OCI-LY7 (cell line): ENCODE results near the gene SLC25A3. TPM values are rescaled to one million over a fixed set of nuclear protein-coding genes. Genes with fewer than 3 reads are reported as not detected.

ENCODE experiments used
- BruUV-seq: library from RNA; stranded (reverse); fragments of 400-500 nt; replicated peaks from 2 replicates; lab custom pipeline; 2021; lab: Mats Ljungman, UMichigan
- CTCF ChIA-PET: fragments of 300-600 bp; sonication (Branson Sonifier 250); formaldehyde crosslinking; loops from one replicate; lab custom pipeline; 2022; ENCODE audit warnings: antibody characterized with exemption; ENCODE audit not compliant: unreplicated experiment; lab: Charles Lee
- POLR2A ChIA-PET: fragments of 300-600 bp; sonication (Branson Sonifier 250); formaldehyde crosslinking; loops from one replicate; lab custom pipeline; 2022; ENCODE audit warnings: antibody characterized with exemption; lab: Charles Lee
- DNase-seq: peaks from one replicate; pipeline ENCODE4 v3.0.0-alpha.2; 2015; ENCODE audit warnings: low spot score
- H2AFZ ChIP-seq: fragments of 200-600 bp; sonication (generic), shearing (Covaris generic); 2 replicates; pipeline ENCODE4 v1.6.1; 2014; ENCODE audit warnings: mild to moderate bottlenecking, antibody characterized with exemption, low read length, moderate library complexity
- H3K27ac ChIP-seq: fragments of 200-600 bp; sonication (generic); 2 replicates; pipeline ENCODE4 v1.5.1; 2014; ENCODE audit warnings: mixed run types, low read depth, mild to moderate bottlenecking, moderate library complexity, low read length, inconsistent platforms; ENCODE audit not compliant: poor library complexity, severe bottlenecking
- H3K36me3 ChIP-seq: fragments of 200-600 bp; sonication (generic); 2 replicates; pipeline ENCODE4 v1.6.1; 2014; ENCODE audit warnings: mild to moderate bottlenecking, antibody characterized with exemption, low read length, moderate library complexity, mixed read lengths; ENCODE audit not compliant: insufficient read depth
- H3K4me1 ChIP-seq: fragments of 200-600 bp; sonication (generic); 2 replicates; pipeline ENCODE4 v1.5.1; 2014; ENCODE audit warnings: mild to moderate bottlenecking, low read length; ENCODE audit not compliant: insufficient read depth, poor library complexity, severe bottlenecking
- H3K4me2 ChIP-seq: fragments of 200-600 bp; sonication (generic); 2 replicates; pipeline ENCODE4 v1.6.1; 2014; ENCODE audit warnings: mild to moderate bottlenecking, low read length
- H3K4me3 ChIP-seq: fragments of 200-600 bp; sonication (generic); 2 replicates; pipeline ENCODE4 v1.5.1; 2014; ENCODE audit warnings: mild to moderate bottlenecking, low read depth, low read length; ENCODE audit not compliant: poor library complexity, severe bottlenecking
- H3K79me2 ChIP-seq: fragments of 200-600 bp; sonication (generic); 2 replicates; pipeline ENCODE4 v1.6.1; 2016; ENCODE audit warnings: low read depth, mild to moderate bottlenecking, low read length, moderate library complexity, mixed read lengths; ENCODE audit not compliant: insufficient read depth
- H3K9me2 ChIP-seq: fragments of 200-600 bp; sonication (generic); 2 replicates; pipeline ENCODE4 v1.6.1; 2016; ENCODE audit warnings: mild to moderate bottlenecking, low read length, mixed read lengths; ENCODE audit not compliant: insufficient read depth
- H3K9me3 ChIP-seq: fragments of 200-600 bp; sonication (generic); 2 replicates; pipeline ENCODE4 v1.6.1; 2014; ENCODE audit warnings: mild to moderate bottlenecking, mixed run types, low read length, mixed read lengths
- H4K20me1 ChIP-seq: fragments of 200-600 bp; sonication (generic); 2 replicates; pipeline ENCODE4 v1.6.1; 2014; ENCODE audit warnings: mild to moderate bottlenecking, antibody characterized with exemption, low read length, moderate library complexity, mixed read lengths; ENCODE audit not compliant: insufficient read depth
- CTCF ChIP-seq: fragments of 200-600 bp; sonication (generic); conservative IDR thresholded peaks from 2 replicates; pipeline ENCODE4 v1.5.1; 2014; ENCODE audit warnings: mild to moderate bottlenecking, antibody characterized with exemption, low read length, moderate library complexity, mixed read lengths
- EZH2phosphoT487 ChIP-seq: fragments of 200-600 bp; sonication (generic); IDR thresholded peaks from 2 replicates; pipeline ENCODE4 v1.6.1; 2018; ENCODE audit warnings: low read depth, borderline replicate concordance, mild to moderate bottlenecking, mixed run types, antibody characterized with exemption, low read length, moderate library complexity, mixed read lengths
- intact Hi-C: fragments of 100-400 bp; cut with micrococcal nuclease; formaldehyde crosslinking; loops from one replicate; pipeline ENCODE4 v1.10.0; 2022; ENCODE audit not compliant: unreplicated experiment
- total RNA-seq, 2 experiments: library from RNA; depleted of rRNA in 1 of 2; stranded (reverse); fragments of >200 nt in 1 of 2; shearing (Covaris generic) in 1 of 2; gene quantifications; 2 replicates each; pipeline ENCODE4 v1.2.3, GENCODE V29; 2014 to 2022

Gene SLC25A3
- total RNA-seq, 2 experiments from 2014 or later = 355 to 476 TPM

- H3K4me3 ChIP-seq = peak overlapping the region; percentile 27
- H3K79me2 ChIP-seq = peaks cover 69% of the 10 kb centered on the region
- H3K36me3 ChIP-seq = peaks cover 72% of the 10 kb centered on the region
- peaks cover 9% of the 10 kb centered on the region; the same call in 1 of the 2 replicates for H4K20me1 ChIP-seq
- ChIA-PET CTCF (no interaction called here), POLR2A (interaction anchor here (0.6 to 1.6 kb wide), 13 partner anchors 10 to 710 kb away, joined by 3 to 10 read pairs (median 3); partner anchors contain the start of gene SLC25A3)
- intact Hi-C loops = no loop called here
- peaks cover 5% of the 10 kb centered on the region; the same call in 1 of the 2 replicates for H3K9me3 ChIP-seq
- H3K4me2 ChIP-seq = peak overlapping the region; percentile 63
- no peak for TF ChIP-seq EZH2phosphoT487
- no peak for TF ChIP-seq CTCF
- H3K27ac ChIP-seq = peak overlapping the region; percentile 7
- H2AFZ ChIP-seq = no peak overlapping the region
- BruUV-seq = no TSS peak
- peak; percentile 44 for DNase-seq
- H3K4me1 ChIP-seq = peaks cover 21% of the 10 kb centered on the region
- H3K9me2 ChIP-seq = no peaks in the 10 kb centered on the region
Measured at GRCh38 chr12:98635657-98636323, 42.3 kb downstream of the SLC25A3 start.

DNA sequence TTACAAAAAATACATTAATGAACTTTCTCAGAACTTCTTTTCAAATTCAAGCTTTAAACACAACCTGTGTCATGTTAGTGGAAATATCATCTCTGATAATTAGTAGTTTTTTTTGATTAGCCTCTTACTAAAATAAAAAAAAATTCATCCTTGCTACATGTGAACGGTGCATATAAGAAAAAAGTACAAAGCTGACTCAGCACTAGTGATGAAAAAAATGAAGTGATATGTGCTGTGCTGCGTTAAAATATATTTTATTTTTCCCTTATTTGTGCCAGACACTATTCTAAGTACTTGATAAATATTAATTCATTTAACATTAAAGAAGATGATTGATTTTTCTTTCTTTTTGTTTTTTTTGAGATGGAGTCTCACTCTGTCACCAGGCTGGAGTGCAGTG lies 43.6 kb downstream of the SLC25A3 start:
- POLR2A ChIA-PET = interaction anchor here (0.7 to 4.3 kb wide), 5 partner anchors 9 to 74 kb away, joined by 3 to 29 read pairs (median 5); partner anchors contain the start of gene SLC25A3
- peak overlapping the region; percentile 63 for H3K4me2 ChIP-seq
- no TSS peak for BruUV-seq

More for the DNA sequence above, 43.6 kb downstream of the SLC25A3 start:
- H4K20me1 ChIP-seq = peaks cover 9% of the 10 kb centered on the region; the same call in 1 of the 2 replicates
- intact Hi-C loops = no loop called here
- TF ChIP-seq CTCF (no peak), EZH2phosphoT487 (no peak)
- peaks cover 6% of the 10 kb centered on the region; the same call in 1 of the 2 replicates for H3K9me3 ChIP-seq
- H3K27ac ChIP-seq = no peak overlapping the region
- no peaks in the 10 kb centered on the region for H3K9me2 ChIP-seq
- CTCF ChIA-PET = no interaction called here
- H2AFZ ChIP-seq = no peak overlapping the region
- H3K79me2 ChIP-seq = peaks cover 81% of the 10 kb centered on the region
- H3K4me3 ChIP-seq = no peak overlapping the region
- H3K36me3 ChIP-seq = peaks cover 76% of the 10 kb centered on the region
- H3K4me1 ChIP-seq = peaks cover 27% of the 10 kb centered on the region
- DNase-seq = no peak
